Left ventricle myocardium inferior (tissue), 1 donor: ENCODE measurements around the gene RNF19B. TPM values are rescaled to one million over a fixed set of nuclear protein-coding genes. Genes with fewer than 3 reads are reported as not detected.

Experiments used
- DNase-seq: peaks from one replicate; pipeline ENCODE4 v3.0.0-alpha.2; 2020
- H3K27ac ChIP-seq: fragments of 200-600 bp; replicated peaks from 2 replicates; pipeline ENCODE4 v1.8.0; 2021
- H3K27me3 ChIP-seq: fragments of 200-600 bp; 2 replicates; pipeline ENCODE4 v1.8.0; 2021; ENCODE audit warnings: low read depth
- H3K36me3 ChIP-seq: fragments of 200-600 bp; 2 replicates; pipeline ENCODE4 v1.8.0; 2021
- H3K4me1 ChIP-seq: fragments of 200-600 bp; 2 replicates; pipeline ENCODE4 v1.8.0; 2021
- H3K4me3 ChIP-seq: fragments of 200-600 bp; 2 replicates; pipeline ENCODE4 v1.8.0; 2021; ENCODE audit warnings: mild to moderate bottlenecking, moderate library complexity
- H3K9me3 ChIP-seq: fragments of 200-600 bp; replicated peaks from 2 replicates; pipeline ENCODE4 v1.8.0; 2021
- intact Hi-C: fragments of 100-400 bp; cut with micrococcal nuclease; formaldehyde crosslinking; loops from one replicate; pipeline ENCODE4 v1.11.0; 2022
- total RNA-seq: library from RNA; stranded (reverse); fragmentation: NEBNext Ultra II Directional; extraction: Animal tissue kit (Norgen Biotek cat#: 25700); gene quantifications from one replicate; pipeline ENCODE4 v1.2.1, GENCODE V29; 2021
- TF ChIP-seq, protein P1 (sequence below): fragments of 200-600 bp; IDR thresholded peaks from 2 replicates; pipeline ENCODE4 v1.8.0; 2021; ENCODE audit warnings: antibody characterized with exemption, mild to moderate bottlenecking, borderline replicate concordance
- donor health status: DM: no; HTN: yes; CAD: no; lungs with severe emphysema.

Gene RNF19B
- total RNA-seq, 1 donor from 2014 or later: 15.4 TPM

DNA sequence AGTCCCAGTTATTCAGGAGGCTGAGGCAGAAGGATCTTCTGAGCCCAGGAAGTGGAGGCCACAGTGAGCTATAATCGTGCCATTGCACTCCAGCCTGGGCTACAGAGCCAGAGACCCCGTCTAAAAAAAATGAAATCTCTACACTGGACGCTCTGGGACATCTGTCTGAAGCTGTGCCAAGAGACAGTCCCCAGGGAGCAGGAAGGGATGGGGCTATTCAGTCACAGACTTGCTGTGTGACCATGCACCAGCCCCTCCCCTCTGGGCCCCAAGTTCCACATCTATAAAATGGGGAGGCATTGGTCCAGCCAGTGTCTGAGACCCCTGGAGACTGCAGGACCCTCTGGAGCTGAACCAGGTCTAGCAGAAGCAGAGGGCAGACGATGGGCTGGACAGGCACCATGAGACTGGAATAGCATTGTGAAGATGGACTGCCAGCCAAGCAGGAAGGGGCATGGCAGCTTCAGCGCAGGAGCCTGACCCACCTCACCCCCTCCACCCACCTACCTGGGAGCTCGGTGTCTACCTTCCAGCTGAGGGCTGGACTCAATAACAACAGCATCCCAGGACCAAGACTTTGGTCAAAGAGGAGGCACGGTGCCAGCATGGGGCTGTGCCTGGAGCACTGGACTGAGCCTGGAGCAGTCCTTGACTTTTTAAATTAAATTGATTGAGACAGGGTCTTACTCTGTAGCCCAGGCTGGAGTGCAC is 64.9 kb downstream of the RNF19B start:
- no peak for DNase-seq
- TF ChIP-seq, protein P1, sequence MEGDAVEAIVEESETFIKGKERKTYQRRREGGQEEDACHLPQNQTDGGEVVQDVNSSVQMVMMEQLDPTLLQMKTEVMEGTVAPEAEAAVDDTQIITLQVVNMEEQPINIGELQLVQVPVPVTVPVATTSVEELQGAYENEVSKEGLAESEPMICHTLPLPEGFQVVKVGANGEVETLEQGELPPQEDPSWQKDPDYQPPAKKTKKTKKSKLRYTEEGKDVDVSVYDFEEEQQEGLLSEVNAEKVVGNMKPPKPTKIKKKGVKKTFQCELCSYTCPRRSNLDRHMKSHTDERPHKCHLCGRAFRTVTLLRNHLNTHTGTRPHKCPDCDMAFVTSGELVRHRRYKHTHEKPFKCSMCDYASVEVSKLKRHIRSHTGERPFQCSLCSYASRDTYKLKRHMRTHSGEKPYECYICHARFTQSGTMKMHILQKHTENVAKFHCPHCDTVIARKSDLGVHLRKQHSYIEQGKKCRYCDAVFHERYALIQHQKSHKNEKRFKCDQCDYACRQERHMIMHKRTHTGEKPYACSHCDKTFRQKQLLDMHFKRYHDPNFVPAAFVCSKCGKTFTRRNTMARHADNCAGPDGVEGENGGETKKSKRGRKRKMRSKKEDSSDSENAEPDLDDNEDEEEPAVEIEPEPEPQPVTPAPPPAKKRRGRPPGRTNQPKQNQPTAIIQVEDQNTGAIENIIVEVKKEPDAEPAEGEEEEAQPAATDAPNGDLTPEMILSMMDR: no peak
- Histone ChIP-seq H3K36me3 (no peaks in the 10 kb centered on the region), H3K9me3 (no peaks in the 10 kb centered on the region), H3K27me3 (peaks cover 34% of the 10 kb centered on the region), H3K27ac (no peak overlapping the region), H3K4me1 (peaks cover 13% of the 10 kb centered on the region), H3K4me3 (no peak overlapping the region)
- intact Hi-C loops: no loop called here

GRCh38 chr1:32898958-32899357 is 65.7 kb downstream of the RNF19B start:
- H3K36me3 ChIP-seq: no peaks in the 10 kb centered on the region
- no peak for DNase-seq
- H3K27me3 ChIP-seq: peaks cover 42% of the 10 kb centered on the region
- intact Hi-C loops: no loop called here
- peaks cover 13% of the 10 kb centered on the region for H3K4me1 ChIP-seq
- H3K4me3 ChIP-seq: no peak overlapping the region
- no peak overlapping the region for H3K27ac ChIP-seq
- no peaks in the 10 kb centered on the region for H3K9me3 ChIP-seq
- TF ChIP-seq, protein P1: no peak

- H3K4me1 ChIP-seq: peaks cover 22% of the 10 kb centered on the region
- intact Hi-C loops: no loop called here
- H3K4me3 ChIP-seq: no peak overlapping the region
- H3K27me3 ChIP-seq: peaks cover 51% of the 10 kb centered on the region
- no peak for DNase-seq
- no peak overlapping the region for H3K27ac ChIP-seq
- TF ChIP-seq, protein P1: no peak
- no peaks in the 10 kb centered on the region for H3K36me3 ChIP-seq
- H3K9me3 ChIP-seq: no peaks in the 10 kb centered on the region
Measured at GRCh38 chr1:32898056-32898455, 66.6 kb downstream of the RNF19B start.

- intact Hi-C loops: no loop called here
- no peak overlapping the region for H3K27ac ChIP-seq
- TF ChIP-seq, protein P1: no peak
- peaks cover 29% of the 10 kb centered on the region for H3K4me1 ChIP-seq
- DNase-seq: no peak
- H3K9me3 ChIP-seq: no peaks in the 10 kb centered on the region
- H3K4me3 ChIP-seq: no peak overlapping the region
- H3K36me3 ChIP-seq: no peaks in the 10 kb centered on the region
- peaks cover 54% of the 10 kb centered on the region for H3K27me3 ChIP-seq
Measured at GRCh38 chr1:32897082-32898049, 67.2 kb downstream of the RNF19B start.

DNA sequence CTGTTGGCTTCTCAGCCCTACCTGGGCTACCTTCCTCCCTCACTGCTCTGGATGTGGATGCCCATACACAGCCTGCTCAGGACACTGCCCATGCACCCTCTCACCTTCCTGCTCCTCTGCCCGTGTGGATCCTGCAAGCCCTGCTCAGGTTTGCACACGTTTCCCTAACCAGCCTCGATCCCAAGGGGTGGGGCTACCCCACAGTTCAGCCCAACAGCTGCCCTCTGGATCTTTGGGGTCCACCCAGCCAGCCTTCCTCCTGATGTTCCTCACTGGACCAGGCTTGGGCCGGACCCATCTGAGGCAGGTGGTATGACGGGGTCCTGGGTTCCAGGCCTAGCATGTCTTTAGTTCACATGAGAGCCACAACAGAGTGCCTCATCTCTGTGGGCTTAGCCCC is 68.2 kb downstream of the RNF19B start:
- no peak for DNase-seq
- peaks cover 25% of the 10 kb centered on the region for H3K4me1 ChIP-seq
- intact Hi-C loops: no loop called here
- H3K36me3 ChIP-seq: no peaks in the 10 kb centered on the region
- no peaks in the 10 kb centered on the region for H3K9me3 ChIP-seq
- peaks cover 54% of the 10 kb centered on the region for H3K27me3 ChIP-seq
- H3K27ac ChIP-seq: no peak overlapping the region
- TF ChIP-seq, protein P1: no peak
- H3K4me3 ChIP-seq: no peak overlapping the region
